Vagina (tissue), 2 donors: ENCODE results near the gene FBXW5.

Experiments
- CTCF ChIP-seq, 3 experiments: fragments of 450-650 bp in 2 of 3; fragments of 200-600 bp in 1 of 3; sonication (generic) in 1 of 3; IDR thresholded peaks; one replicate each; pipeline ENCODE4 v1.5.1; 2017 to 2019; ENCODE audit warnings: antibody characterized with exemption in 3 of 3, mild to moderate bottlenecking in 2 of 3, moderate library complexity in 2 of 3
- POLR2A ChIP-seq, 2 donors: fragments of 450-650 bp; IDR thresholded peaks; one replicate each; pipeline ENCODE4 v1.6.1; 2017; ENCODE audit warnings: antibody characterized with exemption in 2 of 2, mild to moderate bottlenecking in 2 of 2, moderate library complexity in 2 of 2
- POLR2AphosphoS5 ChIP-seq, 2 donors: sonication (generic); formaldehyde crosslinking; IDR thresholded peaks; one replicate each; pipeline ENCODE4 v1.9.0; 2017; ENCODE audit warnings: antibody characterized with exemption in 2 of 2, mild to moderate bottlenecking in 2 of 2, low read depth in 1 of 2; ENCODE audit not compliant: insufficient read depth in 1 of 2

DNA sequence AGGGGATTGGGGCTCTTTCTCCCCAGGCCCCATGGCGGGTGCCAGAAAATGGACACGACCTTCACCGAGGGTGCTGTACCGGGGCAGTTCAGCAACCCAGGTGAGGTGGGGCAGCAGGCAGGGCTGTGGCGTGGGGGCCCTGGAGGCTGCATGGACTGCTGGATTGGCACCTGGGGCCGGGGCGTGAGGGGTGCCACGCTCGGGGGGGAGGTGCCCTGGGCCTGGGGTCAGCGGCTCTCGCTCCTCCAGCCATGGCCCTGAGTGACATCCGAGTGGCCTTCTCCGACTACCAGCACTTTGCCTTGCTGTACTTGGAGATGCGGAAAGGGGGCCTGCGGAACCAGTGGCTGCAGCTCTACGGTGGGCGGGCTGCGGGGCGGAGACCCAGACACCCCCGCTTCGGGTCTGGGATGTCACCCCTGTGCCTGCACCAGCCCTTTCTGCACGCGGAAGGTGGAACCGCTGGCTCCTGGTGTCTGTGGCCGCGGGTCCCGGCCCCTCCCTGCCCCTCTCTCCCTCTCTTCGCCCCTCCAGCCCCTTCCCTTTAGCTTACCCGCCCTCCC lies 40.0 kb upstream of the FBXW5 start:
- TF ChIP-seq CTCF (IDR thresholded peaks at IDR 0.05) (no peak), POLR2A (IDR thresholded peaks at IDR 0.05) (no peak), POLR2AphosphoS5 (IDR thresholded peaks at IDR 0.05; ENCODE audit: insufficient read depth in 1 of 2, low read depth in 1 of 2) (peak in 1 of 2 donors; percentile 6)
